ENCODE measurements around the gene SERPINE1.

SERPINE1 gene

DNA sequence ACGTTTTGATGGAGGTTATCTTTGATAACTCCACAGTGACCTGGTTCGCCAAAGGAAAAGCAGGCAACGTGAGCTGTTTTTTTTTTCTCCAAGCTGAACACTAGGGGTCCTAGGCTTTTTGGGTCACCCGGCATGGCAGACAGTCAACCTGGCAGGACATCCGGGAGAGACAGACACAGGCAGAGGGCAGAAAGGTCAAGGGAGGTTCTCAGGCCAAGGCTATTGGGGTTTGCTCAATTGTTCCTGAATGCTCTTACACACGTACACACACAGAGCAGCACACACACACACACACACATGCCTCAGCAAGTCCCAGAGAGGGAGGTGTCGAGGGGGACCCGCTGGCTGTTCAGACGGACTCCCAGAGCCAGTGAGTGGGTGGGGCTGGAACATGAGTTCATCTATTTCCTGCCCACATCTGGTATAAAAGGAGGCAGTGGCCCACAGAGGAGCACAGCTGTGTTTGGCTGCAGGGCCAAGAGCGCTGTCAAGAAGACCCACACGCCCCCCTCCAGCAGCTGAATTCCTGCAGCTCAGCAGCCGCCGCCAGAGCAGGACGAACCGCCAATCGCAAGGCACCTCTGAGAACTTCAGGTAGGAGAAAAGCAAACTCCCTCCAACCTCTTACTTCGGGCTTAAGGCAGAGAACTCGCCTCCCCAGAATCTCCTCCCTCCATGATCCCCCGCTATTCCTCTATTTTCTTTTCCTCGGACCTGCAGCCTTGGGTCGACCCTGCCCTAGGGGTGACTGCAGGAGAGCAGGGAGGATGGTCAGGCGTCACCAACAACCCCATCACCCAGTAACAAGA is at the start of gene SERPINE1:
Gene SERPINE1, plus strand, starts transcription at position 454 of the 809 bp plus-strand sequence. CDS start 1,290 bp downstream, outside the sequence.
- TF ChIP-seq, protein P1, sequence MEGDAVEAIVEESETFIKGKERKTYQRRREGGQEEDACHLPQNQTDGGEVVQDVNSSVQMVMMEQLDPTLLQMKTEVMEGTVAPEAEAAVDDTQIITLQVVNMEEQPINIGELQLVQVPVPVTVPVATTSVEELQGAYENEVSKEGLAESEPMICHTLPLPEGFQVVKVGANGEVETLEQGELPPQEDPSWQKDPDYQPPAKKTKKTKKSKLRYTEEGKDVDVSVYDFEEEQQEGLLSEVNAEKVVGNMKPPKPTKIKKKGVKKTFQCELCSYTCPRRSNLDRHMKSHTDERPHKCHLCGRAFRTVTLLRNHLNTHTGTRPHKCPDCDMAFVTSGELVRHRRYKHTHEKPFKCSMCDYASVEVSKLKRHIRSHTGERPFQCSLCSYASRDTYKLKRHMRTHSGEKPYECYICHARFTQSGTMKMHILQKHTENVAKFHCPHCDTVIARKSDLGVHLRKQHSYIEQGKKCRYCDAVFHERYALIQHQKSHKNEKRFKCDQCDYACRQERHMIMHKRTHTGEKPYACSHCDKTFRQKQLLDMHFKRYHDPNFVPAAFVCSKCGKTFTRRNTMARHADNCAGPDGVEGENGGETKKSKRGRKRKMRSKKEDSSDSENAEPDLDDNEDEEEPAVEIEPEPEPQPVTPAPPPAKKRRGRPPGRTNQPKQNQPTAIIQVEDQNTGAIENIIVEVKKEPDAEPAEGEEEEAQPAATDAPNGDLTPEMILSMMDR (IDR thresholded peaks at IDR 0.05; ENCODE audit: poor library complexity, severe bottlenecking) = peak; percentile 43
- Histone ChIP-seq H3K4me3 (ENCODE audit: severe bottlenecking) (peak within 1 kb of the TSS; percentile 40), H3K9me3 (ENCODE audit: severe bottlenecking) (no peaks in the 10 kb centered on the region), H3K27ac (ENCODE audit: poor library complexity, severe bottlenecking) (peak within 1 kb of the TSS; percentile 90), H3K27me3 (ENCODE audit: insufficient read depth, poor library complexity, severe bottlenecking) (no peaks in the 10 kb centered on the region), H3K36me3 (ENCODE audit: low read depth) (peaks cover 38% of the 10 kb centered on the region), H3K4me1 (ENCODE audit: insufficient read depth, poor library complexity, severe bottlenecking) (peaks cover 32% of the 10 kb centered on the region)
- DNase-seq (ENCODE audit: low spot score) (peak; percentile 99), ATAC-seq (ENCODE audit: low read depth) (peak; percentile 83)

DNA sequence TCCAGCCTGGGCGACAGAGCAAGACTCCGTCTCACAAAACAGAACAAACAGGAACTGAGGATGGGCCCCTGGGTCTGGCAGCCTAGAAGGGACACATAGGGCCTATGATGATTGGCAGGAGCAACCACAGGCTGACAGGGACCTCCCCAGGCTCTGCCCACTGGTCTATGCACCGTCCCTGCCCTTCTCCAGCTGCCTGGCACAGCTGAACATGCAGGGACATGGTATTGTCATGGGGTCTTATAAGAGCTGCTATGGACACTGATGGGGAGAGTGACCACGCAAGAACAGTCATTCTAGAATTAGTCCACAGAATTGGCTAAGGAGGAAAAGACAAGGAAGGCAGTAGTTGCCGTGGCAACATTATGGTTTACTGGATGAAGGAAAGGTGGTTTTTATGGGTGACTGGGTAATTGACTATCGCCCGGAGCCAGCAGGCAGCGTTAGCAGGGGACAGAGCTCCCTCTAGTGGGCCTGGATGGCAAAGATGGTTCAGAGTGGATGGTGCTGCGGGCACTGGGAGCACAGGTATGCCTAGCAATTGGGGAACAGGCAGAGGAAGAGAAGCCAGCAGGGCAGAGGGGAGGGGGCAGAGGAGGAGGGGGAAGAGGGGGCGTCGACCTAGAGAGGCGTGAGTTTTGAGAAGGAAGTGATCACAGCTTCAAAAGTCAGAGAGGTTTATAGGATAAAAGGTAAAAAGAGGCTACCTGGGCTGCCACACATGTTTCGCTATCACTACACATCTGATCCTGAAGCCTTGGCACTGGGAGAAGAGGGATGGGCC is 49.4 kb upstream of the SERPINE1 start:
- H3K27ac ChIP-seq (ENCODE audit: poor library complexity, severe bottlenecking) = no peak overlapping the region
- H3K9me3 ChIP-seq (ENCODE audit: severe bottlenecking) = no peaks in the 10 kb centered on the region
- DNase-seq (ENCODE audit: low spot score) (peak; percentile 78), ATAC-seq (ENCODE audit: low read depth) (peak; percentile 99)
- H3K4me3 ChIP-seq (ENCODE audit: severe bottlenecking) = no peak overlapping the region
- H3K36me3 ChIP-seq (ENCODE audit: low read depth) = no peaks in the 10 kb centered on the region
- no peaks in the 10 kb centered on the region for H3K4me1 ChIP-seq (ENCODE audit: insufficient read depth, poor library complexity, severe bottlenecking)
- TF ChIP-seq, protein P1 (IDR thresholded peaks at IDR 0.05; ENCODE audit: poor library complexity, severe bottlenecking) = peak; percentile 95
- H3K27me3 ChIP-seq (ENCODE audit: insufficient read depth, poor library complexity, severe bottlenecking) = no peaks in the 10 kb centered on the region

- no peak for ATAC-seq (ENCODE audit: low read depth)
- Histone ChIP-seq H3K9me3 (ENCODE audit: severe bottlenecking) (no peaks in the 10 kb centered on the region), H3K27me3 (ENCODE audit: insufficient read depth, poor library complexity, severe bottlenecking) (no peaks in the 10 kb centered on the region), H3K36me3 (ENCODE audit: low read depth) (no peaks in the 10 kb centered on the region; the same call in 1 of the 2 replicates), H3K4me3 (ENCODE audit: severe bottlenecking) (no peak overlapping the region), H3K4me1 (ENCODE audit: insufficient read depth, poor library complexity, severe bottlenecking) (peaks cover 4% of the 10 kb centered on the region), H3K27ac (ENCODE audit: poor library complexity, severe bottlenecking) (no peak overlapping the region)
- TF ChIP-seq, protein P1 (IDR thresholded peaks at IDR 0.05; ENCODE audit: poor library complexity, severe bottlenecking) = no peak
- DNase-seq (ENCODE audit: low spot score) = no peak
These were observed 45.5 kb upstream of the SERPINE1 start for GRCh38 chr7:101081432-101081831.

GRCh38 chr7:101084865-101085161 is 42.1 kb upstream of the SERPINE1 start:
- no peak for ATAC-seq (ENCODE audit: low read depth)
- DNase-seq (ENCODE audit: low spot score) = no peak
- Histone ChIP-seq H3K27me3 (ENCODE audit: insufficient read depth, poor library complexity, severe bottlenecking) (no peaks in the 10 kb centered on the region), H3K4me3 (ENCODE audit: severe bottlenecking) (peak overlapping the region; percentile 57), H3K27ac (ENCODE audit: poor library complexity, severe bottlenecking) (peak overlapping the region; percentile 95), H3K36me3 (ENCODE audit: low read depth) (peaks cover 33% of the 10 kb centered on the region), H3K9me3 (ENCODE audit: severe bottlenecking) (no peaks in the 10 kb centered on the region), H3K4me1 (ENCODE audit: insufficient read depth, poor library complexity, severe bottlenecking) (peaks cover 11% of the 10 kb centered on the region)
- TF ChIP-seq, protein P1 (IDR thresholded peaks at IDR 0.05; ENCODE audit: poor library complexity, severe bottlenecking) = no peak

All from RWPE2 (cell line).